Body of pancreas (tissue), 4 donors: ENCODE measurements around the gene MRPS35.

ENCODE experiments used
- CTCF ChIP-seq, 7 experiments: fragments of 450-650 bp in 4 of 7; fragments of 200-600 bp in 3 of 7; sonication (generic) in 3 of 7; IDR thresholded peaks; one replicate each; pipeline ENCODE4 v1.5.1; 2016 to 2019; ENCODE audit warnings: antibody characterized with exemption in 7 of 7
- POLR2A ChIP-seq, 3 donors: fragments of 450-650 bp; IDR thresholded peaks; one replicate each; pipeline ENCODE4 v1.6.1; 2016; ENCODE audit warnings: antibody characterized with exemption in 3 of 3, mild to moderate bottlenecking in 2 of 3

GRCh38 chr12:27802936-27803335 is 92.3 kb downstream of the MRPS35 start:
- TF ChIP-seq CTCF (IDR thresholded peaks at IDR 0.05) (no peak), POLR2A (IDR thresholded peaks at IDR 0.05) (no peak)
